HepG2 (cell line): ENCODE measurements around the gene COX14.

Experiments used
- CHD4 ChIP-seq: fragments of 200-600 bp; sonication (generic); IDR thresholded peaks from 2 replicates; pipeline ENCODE4 v1.7.0; 2017; ENCODE audit warnings: mild to moderate bottlenecking, low read length, borderline replicate concordance
- CTCF ChIP-seq: sonication (generic); formaldehyde crosslinking; IDR thresholded peaks from 2 replicates; pipeline ENCODE4 v1.5.0; 2020; ENCODE audit warnings: mild to moderate bottlenecking, missing genetic modification reagents, moderate library complexity
- EZH2 ChIP-seq: conservative IDR thresholded peaks from 2 replicates; pipeline ENCODE4 v1.6.1; 2012; ENCODE audit warnings: mild to moderate bottlenecking, low read depth, low read length, moderate library complexity
- FOXK2 ChIP-seq: fragments of 450-650 bp; IDR thresholded peaks from 2 replicates; pipeline ENCODE4 v1.6.1; 2016
- POLR2A ChIP-seq, 2 experiments: IDR thresholded peaks; 2 replicates each; pipeline ENCODE4 v1.6.1; 2011; ENCODE audit warnings: low read depth in 2 of 2, low read length in 2 of 2, mild to moderate bottlenecking in 1 of 2, moderate library complexity in 1 of 2; ENCODE audit not compliant: insufficient read depth in 1 of 2
- TCF7L2 ChIP-seq: IDR thresholded peaks from 2 replicates; pipeline ENCODE4 v1.6.1; 2011; ENCODE audit warnings: mild to moderate bottlenecking, low read depth, low read length, moderate library complexity
- ZBTB14 ChIP-seq: sonication (generic); formaldehyde crosslinking; IDR thresholded peaks from 2 replicates; pipeline ENCODE4 v1.4.0; 2020; ENCODE audit warnings: missing genetic modification reagents
- ZNF747 ChIP-seq: sonication (generic); formaldehyde crosslinking; IDR thresholded peaks from 2 replicates; pipeline ENCODE4 v1.8.1; 2023; ENCODE audit warnings: missing genetic modification reagents, mild to moderate bottlenecking, borderline replicate concordance

- TF ChIP-seq FOXK2 (no peak), POLR2A (IDR thresholded peaks at IDR 0.05; ENCODE audit: insufficient read depth in 1 of 2, low read depth in 2 of 2, low read length in 2 of 2) (no peak), EZH2 (no peak), CTCF (CRISPR knock-in tag) (no peak), ZNF747 (CRISPR knock-in tag) (no peak), ZBTB14 (CRISPR knock-in tag) (no peak), CHD4 (no peak), TCF7L2 (no peak)
Observed at GRCh38 chr12:50120953-50121352, 8.9 kb downstream of the COX14 start.
